Endothelial cell of umbilical vein (primary cell): Measurements from ENCODE around the gene EYS. TPM values are rescaled to one million over a fixed set of nuclear protein-coding genes. Genes with fewer than 3 reads are reported as not detected.

Source experiments
- BruUV-seq: library from RNA; stranded (reverse); fragments of 400-500 nt; replicated peaks from 2 replicates; lab custom pipeline; 2021; lab: Mats Ljungman, UMichigan
- CTCF ChIA-PET: fragments of 300-600, 350-600 bp; sonication (Branson Sonifier 250); formaldehyde crosslinking; loops from one replicate; lab custom pipeline; 2021; ENCODE audit warnings: antibody characterized with exemption, inconsistent platforms; lab: Charles Lee
- POLR2A ChIA-PET: fragments of 300-600, 350-600 bp; sonication (Branson Sonifier 250); formaldehyde crosslinking; loops from one replicate; lab custom pipeline; 2021; ENCODE audit warnings: antibody characterized with exemption, inconsistent platforms; lab: Charles Lee
- DNase-seq: peaks from one replicate; pipeline ENCODE4 v3.0.0-alpha.2; 2011; ENCODE audit warnings: low read depth, low spot score
- FAIRE-seq: peaks from 2 replicates; lab custom pipeline; 2011; peaks lifted over from hg19 to GRCh38; lab: Jason Lieb, UNC
- H2AFZ ChIP-seq: 2 replicates; pipeline ENCODE4 v1.6.0; 2012; ENCODE audit warnings: low read depth, low read length, control low read depth, inconsistent platforms
- H3K27ac ChIP-seq: 2 replicates; pipeline ENCODE4 v1.5.1; 2011; ENCODE audit warnings: low read depth, mild to moderate bottlenecking, control low read depth, low read length, moderate library complexity; ENCODE audit not compliant: insufficient read depth
- H3K27me3 ChIP-seq, 2 experiments: 2 replicates each; pipeline versions ENCODE4 v1.6.0 to v1.6.1; 2011; ENCODE audit warnings: low read length in 2 of 2, mixed read lengths in 1 of 2; ENCODE audit not compliant: control insufficient read depth in 2 of 2, insufficient read depth in 2 of 2
- H3K36me3 ChIP-seq, 2 experiments: 2 replicates in 1 of 2; 3 replicates in 1 of 2; pipeline ENCODE4 v1.5.1; 2011; ENCODE audit warnings: low read length in 2 of 2, mild to moderate bottlenecking in 1 of 2, moderate library complexity in 1 of 2; ENCODE audit not compliant: control insufficient read depth in 2 of 2, insufficient read depth in 2 of 2; ENCODE audit errors: extremely low read depth in 1 of 2
- H3K4me1 ChIP-seq: 3 replicates; pipeline ENCODE4 v1.5.1; 2011; ENCODE audit warnings: mild to moderate bottlenecking, low read length; ENCODE audit not compliant: control insufficient read depth, insufficient read depth; ENCODE audit errors: extremely low read depth
- H3K4me2 ChIP-seq: 2 replicates; pipeline ENCODE4 v1.6.1; 2011; ENCODE audit warnings: low read length, control low read depth, mixed read lengths; ENCODE audit not compliant: insufficient read depth
- H3K4me3 ChIP-seq, 3 experiments: fragments of 200-600 bp in 1 of 3; sonication (generic), shearing (Covaris generic) in 1 of 3; replicated peaks in 1 of 3; 2 replicates each; pipeline ENCODE4 v1.5.1; 2011 to 2016; ENCODE audit warnings: control low read depth in 3 of 3, low read length in 3 of 3, mild to moderate bottlenecking in 2 of 3, inconsistent platforms in 1 of 3, low read depth in 1 of 3, moderate library complexity in 1 of 3; ENCODE audit not compliant: insufficient read depth in 1 of 3
- H3K79me2 ChIP-seq: 2 replicates; pipeline ENCODE4 v1.6.0; 2012; ENCODE audit warnings: low read length, inconsistent platforms; ENCODE audit not compliant: control insufficient read depth, insufficient read depth
- H3K9ac ChIP-seq: replicated peaks from 2 replicates; pipeline ENCODE3; 2011; ENCODE audit warnings: low read length, control low read depth; ENCODE audit not compliant: insufficient read depth; ENCODE audit errors: extremely low read depth
- H3K9me1 ChIP-seq: replicated peaks from 3 replicates; pipeline ENCODE4 v1.6.0; 2011; ENCODE audit warnings: mild to moderate bottlenecking, low read length; ENCODE audit not compliant: control insufficient read depth, insufficient read depth; ENCODE audit errors: extremely low read depth
- H3K9me3 ChIP-seq: replicated peaks from 2 replicates; pipeline ENCODE4 v1.5.1; 2012; ENCODE audit warnings: low read length, inconsistent platforms; ENCODE audit not compliant: control insufficient read depth, insufficient read depth
- H4K20me1 ChIP-seq: replicated peaks from 2 replicates; pipeline ENCODE3; 2011; ENCODE audit warnings: mild to moderate bottlenecking, low read length; ENCODE audit not compliant: control insufficient read depth, insufficient read depth; ENCODE audit errors: extremely low read depth
- EZH2 ChIP-seq: IDR thresholded peaks from 2 replicates; pipeline ENCODE4 v1.6.1; 2012; ENCODE audit warnings: borderline replicate concordance, low read depth, mild to moderate bottlenecking, moderate library complexity, low read length, inconsistent platforms; ENCODE audit not compliant: severe bottlenecking
- FOS ChIP-seq: IDR thresholded peaks from 2 replicates; pipeline ENCODE4 v1.6.1; 2011; ENCODE audit warnings: mild to moderate bottlenecking, low read length, moderate library complexity, borderline replicate concordance; ENCODE audit not compliant: insufficient read depth
- GATA2 ChIP-seq: IDR thresholded peaks from 2 replicates; pipeline ENCODE4 v1.7.0; 2011; ENCODE audit warnings: low read depth, mild to moderate bottlenecking, moderate library complexity, mixed read lengths, low read length; ENCODE audit not compliant: insufficient read length, insufficient read depth
- JUN ChIP-seq: IDR thresholded peaks from 2 replicates; pipeline ENCODE4 v1.6.1; 2011; ENCODE audit warnings: borderline replicate concordance, low read depth; ENCODE audit not compliant: insufficient read length, insufficient read depth
- MYC ChIP-seq: IDR thresholded peaks from one replicate; pipeline ENCODE4 v1.6.1; 2011; ENCODE audit warnings: mild to moderate bottlenecking, low read depth, low read length
- POLR2A ChIP-seq: IDR thresholded peaks from 2 replicates; pipeline ENCODE4 v1.6.1; 2012; ENCODE audit warnings: low read depth, mild to moderate bottlenecking, control low read depth, low read length
- POLR2AphosphoS5 ChIP-seq: IDR thresholded peaks from 2 replicates; pipeline ENCODE4 v1.6.1; 2012; ENCODE audit warnings: low read depth, mild to moderate bottlenecking, control low read depth, low read length, moderate library complexity; ENCODE audit not compliant: insufficient read depth
- dilution Hi-C: fragments of 300-500 bp; cut with MboI; formaldehyde crosslinking; loops from one replicate; pipeline ENCODE4 v1.15.0; 2019; ENCODE audit warnings: low sequenced_read_pairs; ENCODE audit not compliant: extremely low pct_ligation_motif_present
- intact Hi-C: fragments of 100-400 bp; cut with micrococcal nuclease; formaldehyde crosslinking; loops from one replicate; pipeline ENCODE4 v1.10.0; 2022
- polyA plus RNA-seq, 4 experiments: library from polyadenylated mRNA; depleted of rRNA in 3 of 4; stranded (reverse) in 3 of 4; unstranded in 1 of 4; fragments of >200 nt; gene quantifications; 2 replicates each; pipeline versions ENCODE4 v1.2.1 to v1.2.3, GENCODE V29; 2011 to 2012; ENCODE audit warnings: missing spikeins in 1 of 4
- total RNA-seq: library from RNA; stranded (reverse); gene quantifications from 2 replicates; pipeline ENCODE4 v1.2.3, GENCODE V29; 2021
- TF ChIP-seq, protein P1 (sequence below), 2 donors: IDR thresholded peaks; 1 replicate in 1 of 2; 2 replicates in 1 of 2; pipeline ENCODE4 v1.5.1; 2011; ENCODE audit warnings: low read length in 2 of 2, mild to moderate bottlenecking in 2 of 2, moderate library complexity in 2 of 2, control low read depth in 1 of 2, inconsistent platforms in 1 of 2, low read depth in 1 of 2; ENCODE audit not compliant: insufficient read depth in 1 of 2; ENCODE audit errors: extremely low read depth in 1 of 2
- TF ChIP-seq, protein P2 (sequence below): IDR thresholded peaks from 2 replicates; pipeline ENCODE4 v1.6.1; 2011; ENCODE audit not compliant: insufficient read depth, insufficient read length

Gene EYS
- total and polyA plus RNA-seq, 2 donors (not counting 3 experiments of a cell fraction or from before 2014, with no cell fraction given): 0.01 to 0.27 TPM

DNA sequence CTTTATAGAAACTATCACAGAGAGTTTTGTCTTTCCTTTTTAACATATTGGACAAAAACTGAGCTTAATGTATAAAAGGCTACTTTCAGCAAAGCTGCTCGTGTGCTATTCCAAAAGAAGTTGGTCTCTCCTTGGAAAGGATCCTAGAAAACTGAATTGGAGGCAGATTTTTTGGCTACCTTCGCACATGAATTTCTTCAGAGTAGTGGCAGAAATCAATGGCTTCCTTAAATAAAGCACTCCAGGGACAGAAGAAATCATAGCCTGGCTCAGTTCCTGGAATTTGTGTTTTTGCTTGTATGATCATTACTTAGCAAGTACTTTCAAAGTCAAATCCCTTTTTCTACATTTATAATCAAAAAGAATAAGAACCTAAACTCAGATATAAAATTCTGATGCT is 1291.1 kb downstream of the EYS start:
- H2AFZ ChIP-seq: no peak overlapping the region
- H3K79me2 ChIP-seq: no peaks in the 10 kb centered on the region
- H3K4me1 ChIP-seq: no peaks in the 10 kb centered on the region
- no TSS peak for BruUV-seq
- H3K9me1 ChIP-seq: no peaks in the 10 kb centered on the region
- DNase-seq: no peak
- ChIA-PET POLR2A (no interaction called here), CTCF (interaction anchor here (0.7 kb wide), 1 partner anchor 13 kb away, joined by 3 read pairs; no protein-coding TSS in a partner anchor)
- no peaks in the 10 kb centered on the region for H3K9me3 ChIP-seq
- no peaks in the 10 kb centered on the region for H3K27me3 ChIP-seq
- intact Hi-C loops (no loop called here), dilution Hi-C loops (no loop called here)
- no peak for FAIRE-seq
- H3K4me2 ChIP-seq: no peak overlapping the region
- H3K27ac ChIP-seq: no peak overlapping the region
- no peaks in the 10 kb centered on the region for H4K20me1 ChIP-seq
- H3K4me3 ChIP-seq: no peak overlapping the region
- H3K9ac ChIP-seq: no peak overlapping the region
- no peak for TF ChIP-seq GATA2
- TF ChIP-seq POLR2AphosphoS5: no peak
- no peak for TF ChIP-seq POLR2A
- TF ChIP-seq, protein P1, sequence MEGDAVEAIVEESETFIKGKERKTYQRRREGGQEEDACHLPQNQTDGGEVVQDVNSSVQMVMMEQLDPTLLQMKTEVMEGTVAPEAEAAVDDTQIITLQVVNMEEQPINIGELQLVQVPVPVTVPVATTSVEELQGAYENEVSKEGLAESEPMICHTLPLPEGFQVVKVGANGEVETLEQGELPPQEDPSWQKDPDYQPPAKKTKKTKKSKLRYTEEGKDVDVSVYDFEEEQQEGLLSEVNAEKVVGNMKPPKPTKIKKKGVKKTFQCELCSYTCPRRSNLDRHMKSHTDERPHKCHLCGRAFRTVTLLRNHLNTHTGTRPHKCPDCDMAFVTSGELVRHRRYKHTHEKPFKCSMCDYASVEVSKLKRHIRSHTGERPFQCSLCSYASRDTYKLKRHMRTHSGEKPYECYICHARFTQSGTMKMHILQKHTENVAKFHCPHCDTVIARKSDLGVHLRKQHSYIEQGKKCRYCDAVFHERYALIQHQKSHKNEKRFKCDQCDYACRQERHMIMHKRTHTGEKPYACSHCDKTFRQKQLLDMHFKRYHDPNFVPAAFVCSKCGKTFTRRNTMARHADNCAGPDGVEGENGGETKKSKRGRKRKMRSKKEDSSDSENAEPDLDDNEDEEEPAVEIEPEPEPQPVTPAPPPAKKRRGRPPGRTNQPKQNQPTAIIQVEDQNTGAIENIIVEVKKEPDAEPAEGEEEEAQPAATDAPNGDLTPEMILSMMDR (IDR thresholded peaks at IDR 0.05; ENCODE audit: extremely low read depth in 1 of 2, insufficient read depth in 1 of 2, low read depth in 1 of 2, low read length in 2 of 2): no peak
- TF ChIP-seq, protein P2, sequence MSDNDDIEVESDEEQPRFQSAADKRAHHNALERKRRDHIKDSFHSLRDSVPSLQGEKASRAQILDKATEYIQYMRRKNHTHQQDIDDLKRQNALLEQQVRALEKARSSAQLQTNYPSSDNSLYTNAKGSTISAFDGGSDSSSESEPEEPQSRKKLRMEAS: no peak
- TF ChIP-seq JUN: no peak
- no peaks in the 10 kb centered on the region for H3K36me3 ChIP-seq

DNA sequence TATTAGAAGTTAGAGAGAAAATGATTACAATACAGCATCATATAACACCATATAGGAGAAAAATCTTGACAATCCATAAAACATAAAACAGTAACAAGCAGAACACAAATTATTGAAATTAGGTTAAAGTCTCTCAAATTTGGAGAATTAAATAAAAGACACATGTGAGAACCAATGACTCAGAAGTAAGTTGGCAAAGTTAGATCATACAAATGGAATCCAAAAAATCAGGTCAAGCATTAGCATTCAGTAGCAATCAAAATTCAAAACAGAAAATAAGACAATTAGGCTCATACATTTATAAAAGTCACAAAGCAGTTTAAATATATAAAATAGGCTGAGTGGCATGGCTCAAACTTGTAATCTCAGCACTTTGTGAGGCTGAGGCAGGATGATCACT is 1295.8 kb downstream of the EYS start:
- TF ChIP-seq JUN: no peak
- TF ChIP-seq GATA2: no peak
- TF ChIP-seq, protein P2: no peak
- TF ChIP-seq POLR2A: no peak
- no peak for TF ChIP-seq POLR2AphosphoS5
- TF ChIP-seq EZH2: no peak
- TF ChIP-seq FOS: no peak
- TF ChIP-seq, protein P1 (IDR thresholded peaks at IDR 0.05; ENCODE audit: extremely low read depth in 1 of 2, insufficient read depth in 1 of 2, low read depth in 1 of 2, low read length in 2 of 2): no peak
- TF ChIP-seq MYC: no peak
- dilution Hi-C loops (no loop called here), intact Hi-C loops (no loop called here)
- H2AFZ ChIP-seq: no peak overlapping the region
- H3K27ac ChIP-seq: no peak overlapping the region
- no peak for DNase-seq
- no peak for FAIRE-seq
- no peaks in the 10 kb centered on the region for H3K9me3 ChIP-seq
- H3K27me3 ChIP-seq: no peaks in the 10 kb centered on the region
- no peak overlapping the region for H3K4me3 ChIP-seq
- H3K36me3 ChIP-seq: no peaks in the 10 kb centered on the region
- no peak overlapping the region for H3K4me2 ChIP-seq
- H3K79me2 ChIP-seq: no peaks in the 10 kb centered on the region
- H3K9me1 ChIP-seq: no peaks in the 10 kb centered on the region
- ChIA-PET CTCF (interaction anchor here (1.6 kb wide), 1 partner anchor 10 kb away, joined by 4 read pairs; no protein-coding TSS in a partner anchor), POLR2A (no interaction called here)
- H3K9ac ChIP-seq: no peak overlapping the region
- no TSS peak for BruUV-seq
- no peaks in the 10 kb centered on the region for H4K20me1 ChIP-seq
- no peaks in the 10 kb centered on the region for H3K4me1 ChIP-seq
